Left lobe of liver (tissue), 2 donors: ENCODE results near the gene AGK. TPM values are rescaled to one million over a fixed set of nuclear protein-coding genes. Genes with fewer than 3 reads are reported as not detected.

ENCODE experiments used
- ATAC-seq: fragments of 200-7000 bp; cut with Tn5 transposase; one replicate; pipeline ENCODE4 v1.9.1; 2020; ENCODE audit warnings: mild to moderate bottlenecking, moderate library complexity
- DNase-seq: peaks from one replicate; pipeline ENCODE4 v3.0.0-alpha.2; 2020; ENCODE audit warnings: low spot score
- total RNA-seq: library from RNA; stranded (reverse); gene quantifications from one replicate; pipeline ENCODE4 v1.2.1, GENCODE V29; 2021
- donor health status: DM: no; HTN: no; CAD: no; lungs with moderate emphysema.
- donor health status: DM: no; HTN: yes; CAD: no.

Gene AGK
- total RNA-seq, 1 donor from 2014 or later, result 8.7 TPM

DNA sequence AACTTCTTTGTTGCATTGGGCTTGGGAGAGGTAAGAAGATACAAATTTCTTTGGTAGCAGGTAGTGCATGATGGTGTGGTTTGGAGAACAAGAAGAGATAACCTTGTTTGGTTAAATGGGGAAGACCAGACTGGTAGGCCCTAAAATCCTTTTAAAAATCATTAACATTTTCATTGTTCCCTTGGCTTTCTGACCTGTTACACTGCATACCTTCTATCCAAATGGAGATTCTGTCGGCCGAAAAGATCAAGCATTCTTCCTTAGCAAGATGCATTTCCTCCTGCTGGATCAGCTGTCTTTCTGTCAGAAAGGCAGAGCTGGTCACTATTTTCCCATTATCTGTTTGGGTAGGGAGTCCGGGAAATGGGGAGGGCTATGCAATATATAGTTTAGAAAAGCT lies 33.7 kb downstream of the AGK start:
- DNase-seq, result no peak
- ATAC-seq, result no peak

DNA sequence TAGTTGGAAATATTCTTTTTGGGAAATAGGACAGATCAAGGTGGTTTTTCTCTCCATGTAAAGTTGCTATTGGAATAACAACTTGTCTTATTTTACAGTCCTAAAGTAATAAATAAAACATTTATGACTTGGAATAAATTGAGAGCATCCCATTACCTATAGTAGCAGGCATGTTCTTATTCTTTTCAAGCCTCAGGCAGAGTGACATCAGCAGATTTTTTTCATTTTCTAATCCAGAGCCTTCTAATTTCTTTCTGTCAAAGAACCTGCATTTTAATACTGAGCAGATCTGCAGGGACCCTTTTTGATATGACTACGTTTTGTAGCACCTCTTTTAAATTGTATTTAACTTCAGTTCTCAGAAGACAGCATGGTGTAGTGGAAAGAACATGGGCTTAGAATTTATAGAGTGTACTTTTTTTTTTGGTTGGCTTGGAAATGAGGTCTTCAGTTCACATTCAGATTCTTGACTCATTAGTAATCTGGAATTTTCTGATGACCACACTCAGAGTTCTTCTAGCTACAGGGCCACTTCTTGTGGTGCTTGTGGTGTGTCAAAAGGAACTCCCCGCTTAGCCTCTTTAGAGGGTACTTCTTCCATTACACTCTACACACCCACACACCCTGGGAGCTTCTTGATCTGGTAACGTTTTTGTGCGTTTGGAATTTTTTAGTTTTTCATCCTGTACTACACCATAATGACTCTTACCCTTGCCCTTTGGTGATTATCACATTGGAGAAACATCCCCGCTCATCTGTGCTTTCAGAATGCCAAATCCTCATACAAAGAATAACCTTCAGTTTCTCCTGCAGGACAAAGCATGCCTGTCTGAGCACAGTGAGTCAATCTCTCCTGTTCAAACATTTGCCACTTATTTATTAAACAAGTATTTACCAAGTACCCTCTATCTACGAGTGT lies 34.6 kb downstream of the AGK start:
- no peak for DNase-seq
- no peak for ATAC-seq

DNA sequence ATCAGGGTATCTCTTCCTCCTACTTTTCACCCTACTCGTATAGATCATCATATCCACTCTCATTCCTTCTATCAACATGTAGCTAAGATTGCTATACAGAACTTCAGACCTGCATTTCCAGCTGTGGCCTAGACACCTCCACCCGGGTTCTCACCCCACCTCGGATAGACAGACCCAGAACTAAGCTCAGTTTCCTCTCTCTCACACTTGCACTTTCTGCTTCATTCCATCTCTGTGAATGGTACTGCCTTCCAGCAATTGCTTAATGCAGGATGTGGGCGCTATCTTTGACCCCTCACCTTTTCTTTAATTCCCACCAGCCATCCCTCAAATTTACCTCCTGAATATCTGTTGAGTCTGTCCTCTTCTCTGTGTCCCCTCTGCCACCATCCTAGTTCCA lies 35.7 kb downstream of the AGK start:
- no peak for DNase-seq
- no peak for ATAC-seq

DNA sequence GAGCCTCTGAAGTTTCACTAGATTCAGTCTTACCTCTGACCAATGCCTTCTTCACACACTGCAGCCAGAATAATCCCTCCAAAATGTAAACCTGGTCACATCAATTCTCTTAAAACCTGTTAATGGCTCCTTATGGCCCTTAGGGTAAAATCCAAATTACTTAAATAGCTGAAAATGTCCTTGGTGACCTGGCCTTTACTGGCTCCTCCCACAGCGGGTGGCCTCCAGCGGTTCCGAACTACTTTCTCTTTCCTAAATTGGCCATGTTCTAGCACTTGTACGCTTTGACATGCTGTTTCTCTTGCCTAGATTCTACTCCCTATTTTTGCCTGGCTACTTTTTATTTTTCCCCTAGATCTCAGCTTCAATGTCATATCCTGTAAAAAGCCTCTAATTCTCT lies 36.1 kb downstream of the AGK start:
- ATAC-seq (no peak), DNase-seq (no peak)

DNA sequence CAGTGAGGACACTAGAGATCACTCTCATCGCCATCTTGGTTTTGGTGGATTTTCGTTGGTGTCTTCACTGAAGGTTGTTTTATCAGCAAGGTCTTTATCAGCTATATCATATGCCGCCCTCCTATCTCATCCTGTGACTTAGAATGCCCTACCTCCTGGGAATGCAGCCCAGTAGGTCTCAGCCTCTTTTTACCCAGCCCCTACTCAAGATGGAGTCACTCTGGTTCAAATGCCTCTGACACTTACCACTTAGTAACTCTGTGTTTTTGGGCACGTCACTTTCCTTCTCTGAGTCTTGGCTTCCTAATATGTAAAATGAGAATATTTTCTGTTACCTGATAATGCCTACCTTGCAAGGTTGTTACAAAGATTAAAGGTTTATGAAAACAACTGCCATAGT lies 37.7 kb downstream of the AGK start:
- ATAC-seq, result no peak

DNA sequence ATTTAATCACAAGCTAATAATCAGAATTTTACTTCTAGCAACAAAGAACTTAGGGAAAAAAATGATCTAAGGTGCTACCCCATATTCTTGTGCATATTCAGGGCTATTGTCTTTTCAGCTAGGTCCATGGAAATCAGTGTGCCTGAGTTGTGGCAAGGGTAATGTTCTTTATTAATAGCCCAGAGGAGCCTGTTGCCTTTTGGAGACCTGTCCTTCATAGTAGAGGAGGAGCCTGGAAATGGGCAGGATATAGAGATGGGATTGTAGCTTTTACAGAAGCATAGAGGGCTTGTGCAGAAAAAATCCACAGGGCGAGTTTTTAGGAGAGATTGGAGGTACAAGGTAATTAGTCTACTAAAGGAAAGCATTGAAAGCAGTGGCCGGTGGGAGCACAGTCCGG lies 38.9 kb downstream of the AGK start:
- DNase-seq (no peak), ATAC-seq (no peak)

More for the DNA sequence above, 37.7 kb downstream of the AGK start:
- DNase-seq, result no peak

DNA sequence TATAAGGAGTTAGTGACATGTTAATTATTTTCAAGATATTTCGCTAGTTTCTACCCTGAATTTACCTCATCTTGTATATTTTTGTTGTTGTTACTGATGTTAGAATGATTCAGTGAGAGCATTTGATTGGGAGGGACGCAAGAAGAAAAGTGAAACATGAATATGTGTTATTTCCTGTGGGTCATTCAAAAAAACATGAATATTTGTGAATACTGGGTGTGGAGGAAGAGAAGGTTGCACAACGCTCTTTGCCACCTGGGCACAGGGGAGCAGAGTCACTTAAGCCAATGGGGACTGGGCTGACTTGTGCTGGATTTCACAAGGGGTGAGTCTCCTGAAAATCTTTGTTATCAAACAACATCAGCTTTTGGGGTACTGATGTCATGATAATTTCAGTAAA lies 39.5 kb downstream of the AGK start:
- DNase-seq (no peak), ATAC-seq (no peak)

DNA sequence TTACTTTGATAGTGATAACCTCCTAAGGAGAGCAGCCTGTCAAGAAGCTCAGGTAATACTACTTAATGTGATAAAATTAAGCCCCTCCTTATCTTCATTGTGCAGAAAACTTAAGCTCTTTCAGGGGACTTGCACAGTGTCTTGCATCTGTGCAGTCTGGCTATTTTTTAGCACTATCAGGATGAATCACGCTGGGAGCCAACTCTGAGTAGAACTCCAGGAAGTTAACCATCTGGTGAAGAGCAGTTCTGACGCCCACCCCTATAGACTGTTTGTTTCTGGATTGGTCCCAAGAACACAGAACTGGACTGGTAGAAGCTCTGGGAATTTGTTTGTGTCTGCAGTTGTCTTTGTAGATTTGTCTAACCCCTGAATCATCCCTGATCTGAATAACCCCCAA lies 41.9 kb downstream of the AGK start:
- DNase-seq (no peak), ATAC-seq (no peak)

DNA sequence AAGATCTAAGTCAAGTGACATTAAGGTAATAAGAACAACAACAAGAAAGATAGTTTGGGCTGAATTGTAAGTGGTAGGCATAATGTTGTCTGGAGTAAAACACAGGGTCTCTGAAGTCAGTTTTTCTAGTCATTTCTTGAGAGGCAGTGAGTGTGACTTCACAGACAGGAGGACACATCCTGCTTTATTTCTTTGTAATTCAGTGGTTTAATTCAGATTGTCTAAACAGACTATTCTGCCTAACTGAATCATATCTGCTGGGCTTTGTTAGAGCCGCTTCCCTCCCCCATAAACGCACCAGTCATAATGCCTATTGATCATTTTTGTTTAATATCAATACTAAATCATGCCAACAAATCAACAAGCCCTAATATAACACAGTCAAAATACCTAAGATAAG lies 46.8 kb downstream of the AGK start:
- DNase-seq (no peak), ATAC-seq (no peak)

DNA sequence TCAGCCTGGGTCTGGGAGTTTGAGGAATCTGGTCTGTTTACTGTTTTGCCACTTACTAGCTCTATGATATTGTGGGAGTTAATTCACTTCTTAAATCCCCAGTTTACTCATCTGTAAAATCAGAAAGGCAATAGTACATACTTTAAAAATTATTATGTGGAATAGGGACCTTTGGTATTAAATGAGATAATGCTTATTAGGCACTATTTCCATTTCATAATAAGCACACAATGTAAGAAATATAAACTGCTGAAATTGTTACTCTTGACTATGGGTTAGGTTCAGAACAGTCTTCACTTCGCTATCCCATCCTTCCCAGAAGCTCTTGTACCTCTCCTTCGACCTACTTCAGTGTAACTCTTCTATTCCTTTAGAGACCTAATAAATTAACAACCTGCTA lies 47.2 kb downstream of the AGK start:
- DNase-seq (no peak), ATAC-seq (no peak)

DNA sequence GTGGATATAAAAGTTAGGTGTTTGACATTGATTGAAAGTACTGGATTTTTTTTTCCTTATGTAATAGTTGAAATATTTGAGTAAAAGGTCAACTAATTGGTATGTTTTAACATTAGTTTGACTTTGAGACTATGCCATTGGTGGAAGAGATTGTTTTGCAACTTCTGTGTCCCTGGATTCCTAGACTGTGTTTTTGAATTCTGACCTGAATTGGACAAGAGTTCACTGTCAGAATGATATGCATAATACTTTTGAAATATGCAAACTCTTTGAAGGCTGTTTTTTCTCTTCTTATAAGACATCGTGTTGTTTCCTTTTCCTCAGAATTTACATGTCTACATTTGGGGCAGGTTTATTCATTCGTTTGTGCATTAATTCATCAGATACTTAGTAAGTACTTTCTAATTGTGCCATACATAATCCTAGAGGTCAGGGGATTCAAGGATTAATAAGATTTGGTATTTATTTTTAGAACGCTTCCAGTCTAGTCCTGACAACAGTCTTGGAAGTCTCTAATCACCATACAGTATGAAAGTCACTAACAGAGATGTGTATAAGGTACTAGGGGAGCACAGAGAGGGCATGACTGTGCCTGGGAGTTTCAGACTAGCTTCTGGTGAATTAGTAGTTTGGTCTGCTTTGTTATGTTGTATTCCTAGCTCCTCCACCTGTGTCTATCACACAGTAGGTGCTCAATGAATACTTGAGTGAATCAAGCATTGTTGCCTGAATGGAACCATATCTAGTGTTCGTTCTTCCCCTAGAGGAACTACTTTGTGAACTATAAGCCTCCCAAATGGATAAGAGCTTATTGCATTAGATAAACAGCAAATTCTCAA lies 49.2 kb downstream of the AGK start:
- peak; percentile 90 for ATAC-seq
- DNase-seq, result no peak

DNA sequence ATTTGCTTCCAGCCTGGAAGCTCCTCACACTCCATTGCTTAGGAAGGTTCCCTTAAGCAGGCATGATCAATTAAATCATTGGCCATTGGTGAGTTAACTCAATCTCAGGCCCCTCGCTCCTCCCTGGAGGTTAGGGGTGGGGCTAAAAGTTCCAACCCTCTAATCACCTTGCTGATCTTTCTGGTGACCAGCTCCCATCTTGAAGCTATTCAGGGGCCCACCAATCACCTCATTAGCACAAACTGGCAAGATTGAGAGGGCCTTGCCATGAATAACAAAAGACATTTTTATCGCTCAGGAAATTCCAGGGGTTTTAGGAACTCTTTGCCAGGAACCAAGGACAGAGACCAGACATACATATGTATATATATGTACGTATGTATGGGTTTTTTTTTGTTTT lies 58.4 kb downstream of the AGK start:
- ATAC-seq (no peak), DNase-seq (no peak)

DNA sequence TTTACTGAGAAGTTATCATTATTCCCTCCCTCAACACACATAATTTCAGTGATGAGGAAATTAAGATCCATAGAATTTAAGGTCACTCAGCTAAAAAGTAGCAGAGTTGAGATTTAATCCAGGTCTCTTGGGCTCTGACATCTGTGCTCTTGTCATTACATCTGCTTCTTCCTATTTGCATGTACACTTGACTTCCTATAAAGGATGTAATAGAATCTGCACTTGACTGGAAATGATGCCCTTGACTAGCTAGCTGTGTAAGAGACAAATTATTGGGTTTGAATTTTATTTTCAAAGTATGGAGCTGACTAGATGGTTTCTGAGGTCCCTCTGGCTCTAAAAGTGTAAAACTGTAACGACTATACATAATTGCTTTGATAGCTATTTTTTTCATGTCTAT lies 59.5 kb downstream of the AGK start:
- ATAC-seq (no peak), DNase-seq (no peak)

DNA sequence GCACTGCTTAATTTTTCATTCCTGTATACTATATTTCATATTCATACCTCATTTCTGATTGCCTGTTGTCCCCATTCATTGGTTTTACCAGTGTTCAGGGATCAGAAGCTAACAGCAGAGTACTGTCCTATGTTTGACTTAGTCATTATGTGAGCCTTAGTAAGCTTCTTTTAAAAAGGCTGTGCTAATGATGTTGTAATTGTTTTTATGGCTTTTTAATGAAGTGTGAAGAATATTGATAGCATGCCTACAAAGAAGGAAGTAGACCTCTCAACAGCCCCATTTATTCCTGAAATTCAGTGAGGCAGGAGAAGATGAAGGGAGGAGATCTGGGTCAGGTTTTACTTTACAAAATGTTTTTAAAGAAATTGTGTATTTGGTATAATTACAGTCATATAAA lies 61.7 kb downstream of the AGK start:
- no peak for ATAC-seq
- DNase-seq, result no peak

DNA sequence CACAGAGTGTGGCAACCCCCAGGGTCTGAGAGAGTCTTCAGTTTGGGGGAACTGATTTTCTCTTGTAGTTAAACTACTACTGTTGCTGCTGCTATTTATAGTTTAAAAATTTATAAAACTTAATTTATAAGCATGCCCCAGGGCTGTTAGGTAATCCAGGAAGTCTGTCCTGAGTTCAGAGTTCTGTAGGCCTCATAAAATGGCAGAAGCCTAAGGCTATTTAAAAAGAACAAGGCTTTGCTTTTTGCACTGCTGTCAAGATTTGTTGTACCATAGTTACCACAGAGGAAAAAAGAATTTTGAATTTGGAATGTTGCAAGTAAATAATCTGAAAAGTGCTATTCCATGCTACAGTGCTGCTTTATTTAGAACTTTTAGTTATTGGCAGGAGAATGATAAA lies 66.1 kb downstream of the AGK start:
- ATAC-seq (no peak), DNase-seq (no peak)

DNA sequence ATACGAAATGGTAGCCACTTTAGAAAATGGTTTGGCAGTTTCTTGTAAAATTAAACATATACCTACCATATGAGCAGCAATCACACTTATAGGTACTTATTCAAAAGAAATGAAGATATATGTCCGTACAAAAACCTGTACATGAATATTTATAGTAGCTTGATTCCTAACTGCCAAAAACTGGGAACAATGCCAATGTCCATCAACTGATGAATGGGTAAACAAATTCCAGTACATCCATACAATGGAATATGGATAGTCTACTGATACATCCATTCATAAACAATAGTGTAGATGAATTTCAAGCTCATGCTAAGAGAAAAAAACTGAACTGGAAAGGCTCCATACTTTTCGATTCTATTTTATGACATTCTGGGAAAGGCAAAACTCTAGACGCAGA lies 68.5 kb downstream of the AGK start:
- DNase-seq, result no peak
- no peak for ATAC-seq

DNA sequence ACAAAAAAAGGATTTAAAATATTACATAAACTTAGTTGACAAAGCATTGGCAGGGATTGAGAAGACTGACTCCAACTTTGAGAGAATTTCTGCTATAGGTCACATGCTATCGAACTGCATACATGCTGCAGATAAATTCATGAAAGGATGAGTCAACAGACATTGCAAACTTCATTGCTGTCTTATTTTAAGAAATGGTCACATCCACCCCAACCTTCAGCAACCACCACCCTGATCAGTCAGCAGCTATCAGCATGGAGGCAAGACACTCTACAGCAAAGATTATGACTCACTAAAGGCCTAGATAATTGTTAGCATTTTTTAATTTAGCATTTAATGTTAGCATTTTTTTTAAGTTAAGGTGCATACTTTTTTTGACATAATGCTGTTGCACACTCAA lies 73.6 kb downstream of the AGK start:
- ATAC-seq (no peak), DNase-seq (no peak)

DNA sequence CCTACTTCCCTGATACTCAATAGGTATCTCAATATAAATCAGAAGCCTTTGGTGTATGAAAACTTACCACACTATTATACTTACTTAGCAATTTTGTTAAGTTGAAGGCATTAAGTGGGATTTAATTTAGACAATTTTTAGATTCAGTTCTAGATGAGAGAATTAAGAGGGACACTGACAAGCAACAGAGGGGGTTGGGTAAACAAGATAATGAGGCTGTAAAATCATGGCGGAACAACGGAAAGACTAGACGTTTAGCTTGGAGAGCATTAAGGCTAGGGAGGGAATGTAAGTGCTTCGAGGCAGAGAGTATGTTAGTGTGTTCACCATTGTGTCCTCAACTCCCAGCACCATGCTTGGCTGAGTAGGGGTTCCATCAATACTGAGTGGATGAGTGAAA lies 79.4 kb downstream of the AGK start:
- ATAC-seq (no peak), DNase-seq (no peak)

DNA sequence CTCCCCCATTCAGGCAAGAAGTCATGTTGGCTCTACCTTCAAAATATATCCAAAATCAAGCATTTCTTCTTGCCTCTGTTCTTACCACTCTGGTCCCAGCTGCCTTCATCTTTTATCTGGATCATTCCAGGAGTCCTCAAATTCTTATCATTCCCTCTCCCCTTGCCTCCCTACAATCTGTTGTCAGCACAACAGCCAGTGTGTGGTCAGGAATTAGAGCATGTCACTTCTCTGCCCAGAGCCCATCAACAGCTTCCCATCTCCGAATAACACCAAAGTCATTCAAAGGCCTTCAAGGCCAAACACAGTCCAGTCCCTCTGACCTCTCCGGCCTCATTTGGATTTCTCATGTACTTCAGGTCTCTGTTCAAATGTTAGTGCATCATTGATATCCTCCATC lies 80.3 kb downstream of the AGK start:
- ATAC-seq (no peak), DNase-seq (no peak)

DNA sequence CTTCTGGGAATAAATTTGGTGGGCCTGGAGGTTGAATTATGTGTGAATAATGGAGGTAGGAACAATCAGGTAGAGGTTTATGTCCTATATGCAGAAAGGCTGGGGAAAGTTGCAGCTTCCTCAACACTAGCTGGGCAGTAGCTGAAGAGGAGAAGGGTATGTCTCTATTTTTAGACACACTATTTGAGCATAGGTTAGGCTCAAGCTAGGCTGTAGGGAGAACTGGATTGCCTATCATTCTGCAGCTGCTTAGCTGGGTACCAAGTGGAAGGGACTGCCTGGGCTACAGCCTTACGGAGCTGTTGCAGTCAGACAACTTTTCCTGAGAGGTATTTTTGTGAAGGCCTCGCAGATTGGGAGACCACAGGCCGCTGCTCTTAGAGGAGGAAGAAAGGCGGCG lies 82.9 kb downstream of the AGK start:
- ATAC-seq (no peak), DNase-seq (no peak)

DNA sequence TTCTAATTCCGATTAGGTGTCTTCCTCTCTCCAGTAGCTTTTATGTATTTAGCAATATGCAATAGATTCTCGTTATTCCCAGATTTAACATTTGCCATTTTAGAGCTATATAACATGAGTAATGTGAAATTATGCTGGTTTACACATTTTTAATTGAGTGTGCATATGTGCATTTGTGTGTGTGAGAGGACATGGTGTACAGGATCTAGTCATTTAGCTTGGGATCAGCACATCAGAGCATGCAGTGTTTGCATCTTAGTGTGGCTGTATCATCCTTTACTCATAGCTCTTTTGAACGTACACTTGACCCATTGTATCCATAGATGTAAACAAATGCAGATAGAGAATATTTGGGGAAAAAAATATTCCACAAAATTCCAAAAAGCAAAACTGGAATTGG lies 84.8 kb downstream of the AGK start:
- DNase-seq, result no peak
- ATAC-seq, result no peak

DNA sequence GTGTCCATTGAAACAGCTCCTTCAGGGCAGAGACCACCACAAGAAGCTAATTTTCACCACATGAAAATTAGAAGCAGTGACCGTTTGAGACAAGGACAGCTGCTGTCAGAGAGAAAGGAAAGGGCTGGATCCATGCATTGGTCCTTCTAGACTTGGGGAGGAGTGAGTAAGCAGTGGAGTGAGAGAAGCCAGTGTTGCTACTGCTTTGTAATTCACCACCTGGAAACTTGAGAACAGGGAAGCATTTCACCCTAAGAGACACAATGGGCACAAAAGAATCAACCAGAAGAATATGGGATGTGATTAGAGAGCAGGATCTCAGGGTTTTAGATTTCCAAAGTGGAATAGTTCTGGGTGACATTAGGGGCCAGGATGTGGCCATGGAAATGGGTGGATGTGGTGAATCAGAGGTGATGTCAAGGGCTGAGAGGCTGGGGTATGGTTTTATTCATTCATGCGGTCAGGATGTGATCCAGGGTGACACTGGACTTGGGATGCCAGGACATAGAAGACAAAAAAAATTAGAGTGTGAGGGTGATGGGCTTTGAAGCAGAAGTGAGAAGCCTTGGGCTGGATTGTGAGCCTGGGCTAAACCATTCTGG lies 89.1 kb downstream of the AGK start:
- DNase-seq, result no peak
- no peak for ATAC-seq
